CD14-positive monocyte (primary cell): ENCODE data around the gene DGCR6L. TPM values are rescaled to one million over a fixed set of nuclear protein-coding genes. Genes with fewer than 3 reads are reported as not detected.
"Not testable (repeated sequence)": the region's sequence is repeated elsewhere in the genome, so short reads cannot be mapped to it uniquely, and the experiment has no call there.

Source experiments
- DNase-seq, 3 donors: peaks; one replicate each; pipeline ENCODE4 v3.0.0-alpha.2; 2011 to 2022
- H2AFZ ChIP-seq: 2 replicates; pipeline ENCODE4 v1.6.0; 2012; ENCODE audit warnings: mild to moderate bottlenecking, low read depth, low read length, inconsistent platforms; ENCODE audit not compliant: insufficient read depth, poor library complexity, severe bottlenecking
- H3K27ac ChIP-seq, 2 donors: 1 replicate in 1 of 2; 2 replicates in 1 of 2; pipeline ENCODE4 v1.5.1; 2012 to 2013; ENCODE audit warnings: low read length in 2 of 2, control low read depth in 1 of 2, inconsistent platforms in 1 of 2, low read depth in 1 of 2, mild to moderate bottlenecking in 1 of 2
- H3K27me3 ChIP-seq, 2 donors: one replicate each; pipeline versions ENCODE4 v1.6.0 to v1.6.1; 2011 to 2013; ENCODE audit warnings: low read length in 2 of 2; ENCODE audit not compliant: control insufficient read depth in 2 of 2, insufficient read depth in 2 of 2
- H3K36me3 ChIP-seq, 2 donors: replicated peaks in 1 of 2; 1 replicate in 1 of 2; 2 replicates in 1 of 2; pipeline versions ENCODE4 v1.5.1 to v1.6.1; 2012 to 2013; ENCODE audit warnings: low read length in 2 of 2, control low read depth in 1 of 2, inconsistent platforms in 1 of 2, mild to moderate bottlenecking in 1 of 2; ENCODE audit not compliant: insufficient read depth in 2 of 2, control insufficient read depth in 1 of 2
- H3K4me1 ChIP-seq, 2 donors: 1 replicate in 1 of 2; 2 replicates in 1 of 2; pipeline versions ENCODE4 v1.5.1 to v1.6.1; 2012 to 2013; ENCODE audit warnings: low read length in 2 of 2, control low read depth in 1 of 2, inconsistent platforms in 1 of 2, mild to moderate bottlenecking in 1 of 2, moderate library complexity in 1 of 2; ENCODE audit not compliant: insufficient read depth in 2 of 2, control insufficient read depth in 1 of 2
- H3K4me2 ChIP-seq: replicated peaks from 2 replicates; pipeline ENCODE3; 2012; ENCODE audit warnings: low read length, moderate library complexity, mild to moderate bottlenecking; ENCODE audit not compliant: poor library complexity, severe bottlenecking; ENCODE audit errors: extremely low read depth
- H3K4me3 ChIP-seq, 3 experiments: fragments of 200-600 bp in 1 of 3; sonication (generic) in 1 of 3; replicated peaks in 1 of 3; 1 replicate in 2 of 3; 2 replicates in 1 of 3; pipeline ENCODE4 v1.5.1; 2011 to 2013; ENCODE audit warnings: low read length in 3 of 3, mild to moderate bottlenecking in 3 of 3, control low read depth in 2 of 3, low read depth in 2 of 3, inconsistent platforms in 1 of 3, moderate library complexity in 1 of 3
- H3K79me2 ChIP-seq: 2 replicates; pipeline ENCODE4 v1.6.0; 2012; ENCODE audit warnings: mild to moderate bottlenecking, control low read depth, inconsistent platforms, low read length, moderate library complexity; ENCODE audit not compliant: insufficient read depth
- H3K9ac ChIP-seq: 2 replicates; pipeline ENCODE4 v1.6.0; 2017; ENCODE audit warnings: low read length, mild to moderate bottlenecking; ENCODE audit not compliant: insufficient read depth, poor library complexity, severe bottlenecking
- H3K9me3 ChIP-seq, 2 donors: replicated peaks in 1 of 2; 1 replicate in 1 of 2; 2 replicates in 1 of 2; pipeline versions ENCODE4 v1.5.1 to v1.6.1; 2012 to 2013; ENCODE audit warnings: low read length in 2 of 2, control low read depth in 1 of 2; ENCODE audit not compliant: control insufficient read depth in 1 of 2, insufficient read depth in 1 of 2
- H4K20me1 ChIP-seq: 2 replicates; pipeline ENCODE4 v1.6.0; 2012; ENCODE audit warnings: mild to moderate bottlenecking, low read length, control low read depth, moderate library complexity; ENCODE audit not compliant: insufficient read depth
- H3K27ac Mint-ChIP-seq, 7 donors: one replicate each; pipeline ENCODE4 v1.8.0; 2020; ENCODE audit warnings: mild to moderate bottlenecking in 7 of 7, mixed read lengths in 7 of 7, moderate library complexity in 6 of 7, inconsistent platforms in 2 of 7
- H3K27me3 Mint-ChIP-seq, 3 donors: one replicate each; pipeline ENCODE4 v1.8.0; 2021 to 2022; ENCODE audit warnings: low read depth in 3 of 3, mild to moderate bottlenecking in 3 of 3, mixed read lengths in 3 of 3, moderate library complexity in 3 of 3, inconsistent platforms in 1 of 3
- H3K36me3 Mint-ChIP-seq, 2 donors: one replicate each; pipeline ENCODE4 v1.8.0; 2020; ENCODE audit warnings: mixed read lengths in 2 of 2, inconsistent platforms in 1 of 2, mild to moderate bottlenecking in 1 of 2
- H3K4me1 Mint-ChIP-seq: one replicate; pipeline ENCODE4 v1.8.0; 2020; ENCODE audit warnings: mild to moderate bottlenecking, mixed read lengths
- H3K4me3 Mint-ChIP-seq, 2 donors: one replicate each; pipeline ENCODE4 v1.8.0; 2020; ENCODE audit warnings: mild to moderate bottlenecking in 2 of 2, mixed read lengths in 2 of 2, moderate library complexity in 1 of 2
- H3K9me3 Mint-ChIP-seq, 7 donors: one replicate each; pipeline ENCODE4 v1.8.0; 2020 to 2022; ENCODE audit warnings: mixed read lengths in 7 of 7, mild to moderate bottlenecking in 6 of 7, moderate library complexity in 6 of 7, inconsistent platforms in 2 of 7
- CTCF ChIP-seq: fragments of 200-600 bp; IDR thresholded peaks from one replicate; pipeline ENCODE4 v1.8.0; 2022; ENCODE audit warnings: antibody characterized with exemption, mild to moderate bottlenecking
- WGBS: methylation state at CpG from one replicate; pipeline ENCODE4 v1.1.5; 2013; ENCODE audit warnings: missing lambda C conversion rate; ENCODE audit not compliant: insufficient coverage; 5-methylcytosine and 5-hydroxymethylcytosine counted together
- intact Hi-C, 2 donors: fragments of 100-400 bp; cut with micrococcal nuclease; formaldehyde crosslinking; loops; one replicate each; pipeline versions ENCODE4 v1.15.0 to v1.15.1; 2023
- polyA plus RNA-seq, 3 donors: library from polyadenylated mRNA; depleted of rRNA in 1 of 3; unstranded in 2 of 3; stranded (reverse) in 1 of 3; fragments of 300-500 nt in 2 of 3; fragments of >200 nt in 1 of 3; fragmentation: Illumina TruSeq in 2 of 3; gene quantifications; 1 replicate in 2 of 3; 2 replicates in 1 of 3; pipeline ENCODE4 v1.2.3, GENCODE V29; 2012 to 2021

The DGCR6L gene
- polyA plus RNA-seq, 3 donors: 33.0 to 62.8 (median 56.3) TPM

GRCh38 chr22:20274374-20274773, 45.5 kb downstream of the DGCR6L start:
- H3K9ac ChIP-seq, H3K79me2 ChIP-seq, H3K27me3 ChIP-seq, DNase-seq, H3K36me3 Mint-ChIP-seq, H3K4me1 ChIP-seq, H3K4me2 ChIP-seq, H3K9me3 ChIP-seq, H3K27me3 Mint-ChIP-seq, H3K4me1 Mint-ChIP-seq, H3K36me3 ChIP-seq, H2AFZ ChIP-seq, H3K9me3 Mint-ChIP-seq, H4K20me1 ChIP-seq, H3K27ac ChIP-seq, H3K27ac Mint-ChIP-seq, H3K4me3 ChIP-seq, H3K4me3 Mint-ChIP-seq: not testable (repeated sequence)
- WGBS: 100% methylated on average over 2 of the region's 10 CpGs
- intact Hi-C loops: loop anchor here in 1 of 2 donors (10.0 kb wide), 1 partner anchor 1310 kb away; no protein-coding TSS in a partner anchor

- H3K36me3 ChIP-seq: no peaks in the 10 kb centered on the region
- no peaks in the 10 kb centered on the region for H3K27me3 ChIP-seq
- H4K20me1 ChIP-seq: no peaks in the 10 kb centered on the region
- H3K36me3 Mint-ChIP-seq: no peaks in the 10 kb centered on the region
- intact Hi-C loops: loop anchor here in 1 of 2 donors (10.0 kb wide), 1 partner anchor 1309 kb away; no protein-coding TSS in a partner anchor
- H3K4me3 ChIP-seq: no peak overlapping the region
- no peak overlapping the region for H3K27ac ChIP-seq
- no peaks in the 10 kb centered on the region for H3K9me3 ChIP-seq
- no peaks in the 10 kb centered on the region for H3K4me1 ChIP-seq
- H2AFZ ChIP-seq: no peak overlapping the region
- no peak for DNase-seq
- no peaks in the 10 kb centered on the region for H3K9me3 Mint-ChIP-seq
- no peak for TF ChIP-seq CTCF
- no peak overlapping the region for H3K4me3 Mint-ChIP-seq
- H3K27me3 Mint-ChIP-seq: peaks cover 0 to 5% (median under 1%) of the 10 kb centered on the region in 3 donors
- WGBS: 98% methylated on average over 7 of the region's 12 CpGs
- H3K9ac ChIP-seq: no peak overlapping the region
- H3K79me2 ChIP-seq: no peaks in the 10 kb centered on the region
- peaks cover under 1% of the 10 kb centered on the region for H3K4me1 Mint-ChIP-seq
- H3K4me2 ChIP-seq: no peak overlapping the region
- no peak overlapping the region for H3K27ac Mint-ChIP-seq
Observed at GRCh38 chr22:20273758-20274181, 46.1 kb downstream of the DGCR6L start.
